Daoy (cell line): ENCODE results near the gene KCND1. TPM values are rescaled to one million over a fixed set of nuclear protein-coding genes. Genes with fewer than 3 reads are reported as not detected.

Experiments
- DNase-seq: peaks from one replicate; pipeline ENCODE4 v3.0.0-alpha.2; 2015; ENCODE audit warnings: low read depth
- total RNA-seq: library from RNA; depleted of rRNA; stranded (reverse); fragments of >200 nt; shearing (Covaris generic); gene quantifications from 2 replicates; pipeline ENCODE4 v1.2.3, GENCODE V29; 2014

The KCND1 gene
- total RNA-seq, 1 experiment from 2014 or later, result 0.46 TPM

DNA sequence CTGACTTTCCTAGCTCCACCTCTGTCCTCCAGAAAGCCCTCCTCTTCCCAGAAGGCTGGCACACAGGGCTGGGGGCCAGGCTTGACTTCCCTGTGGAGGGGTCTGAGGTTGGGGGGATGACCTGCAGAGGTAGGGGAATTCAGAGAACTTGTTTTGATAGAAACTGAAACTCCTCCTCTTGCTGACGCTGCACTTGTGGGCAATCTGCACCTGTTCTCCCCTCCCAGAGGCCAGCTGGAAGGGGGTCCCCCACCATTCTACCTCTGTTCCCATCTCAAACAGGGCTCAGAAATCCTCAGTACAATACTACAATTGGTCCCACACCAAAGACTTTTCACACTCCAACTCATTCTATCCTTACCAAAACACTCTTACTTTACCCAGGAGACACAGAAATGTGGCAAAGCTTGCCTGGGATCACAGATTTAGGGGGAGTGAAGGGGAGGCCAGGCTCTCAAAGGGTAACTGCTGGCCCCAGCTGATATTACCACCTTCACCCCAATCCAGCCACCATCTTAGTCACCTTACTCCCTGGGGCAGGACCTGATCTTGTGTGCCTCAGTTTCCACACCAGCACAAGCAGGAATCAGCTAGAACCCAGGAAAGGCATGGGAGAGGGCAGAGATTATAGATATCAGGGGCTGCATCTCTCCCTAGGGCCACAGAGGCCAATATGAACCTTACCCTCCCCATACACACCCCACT is 32.8 kb downstream of the KCND1 start:
- DNase-seq, result no peak

DNA sequence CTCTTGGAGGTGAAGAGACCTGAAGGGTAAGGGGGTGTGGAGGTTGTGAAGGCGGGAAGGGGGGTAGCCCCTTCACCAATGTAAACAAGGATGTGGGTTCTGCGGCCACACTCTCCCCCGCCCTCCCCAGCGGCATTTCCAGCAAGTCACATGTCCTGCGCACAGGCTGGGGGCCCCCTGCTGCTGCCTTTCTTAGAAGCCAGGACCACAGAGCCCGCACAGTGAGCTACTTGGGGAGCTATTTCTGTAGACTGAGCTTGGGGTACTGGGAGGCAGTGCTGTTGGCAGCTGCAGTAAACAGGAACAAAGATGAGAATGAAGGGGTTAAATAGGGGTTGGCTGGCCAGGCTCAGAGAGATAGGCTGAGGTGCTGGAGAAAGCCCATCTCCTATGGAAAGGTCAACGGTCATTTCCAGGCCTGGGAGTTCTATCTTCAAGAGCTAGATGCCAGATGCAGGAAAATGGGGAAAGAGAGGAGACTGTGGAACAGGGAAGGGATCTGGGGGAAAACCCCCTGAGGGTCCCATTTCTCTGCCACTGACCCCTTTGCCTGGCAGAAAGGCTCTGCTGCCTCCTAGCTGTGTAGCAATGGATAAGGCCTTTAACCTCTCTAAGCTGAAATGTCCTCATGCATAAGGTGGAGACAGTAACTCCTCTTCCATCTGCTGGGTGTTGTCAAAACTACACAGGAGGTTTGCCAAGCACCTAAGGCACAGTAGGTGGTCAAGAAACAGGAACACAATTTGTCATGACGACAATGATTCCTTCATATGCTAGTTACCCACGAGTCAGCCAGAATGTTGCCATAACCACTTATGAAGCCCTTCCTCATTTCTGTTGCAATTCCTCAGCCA is 34.4 kb downstream of the KCND1 start:
- peak; percentile 48 for DNase-seq

DNA sequence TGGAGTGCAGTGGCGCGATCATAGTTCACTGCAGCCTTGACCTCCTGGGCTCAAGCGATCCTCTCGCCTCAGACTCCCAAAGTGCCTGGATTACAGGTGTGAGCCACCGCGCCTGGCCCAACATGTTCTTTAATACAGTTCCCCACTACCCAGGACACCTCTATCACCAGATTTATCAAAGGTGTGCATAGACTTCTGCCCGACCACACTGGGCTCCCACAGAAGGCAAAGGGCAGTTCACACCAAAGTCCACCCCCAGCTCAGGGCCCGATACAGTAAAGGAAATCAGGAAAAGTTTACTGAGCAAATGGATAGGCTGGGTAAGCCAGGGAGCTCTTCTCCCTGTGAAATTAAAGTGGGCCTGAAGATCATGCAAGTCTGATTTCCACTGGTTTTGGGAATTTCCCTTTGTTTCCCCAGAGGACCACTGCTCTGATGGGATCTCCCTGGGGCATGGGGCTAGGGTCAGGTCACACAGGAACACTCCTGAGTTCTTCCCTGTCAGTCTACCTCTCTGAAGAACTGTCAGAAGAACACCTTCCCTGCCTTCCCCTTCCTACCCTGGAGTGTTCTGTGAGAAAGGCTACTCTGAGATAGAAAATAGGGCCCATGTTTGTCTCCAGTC is 35.1 kb downstream of the KCND1 start:
- DNase-seq, result no peak

DNA sequence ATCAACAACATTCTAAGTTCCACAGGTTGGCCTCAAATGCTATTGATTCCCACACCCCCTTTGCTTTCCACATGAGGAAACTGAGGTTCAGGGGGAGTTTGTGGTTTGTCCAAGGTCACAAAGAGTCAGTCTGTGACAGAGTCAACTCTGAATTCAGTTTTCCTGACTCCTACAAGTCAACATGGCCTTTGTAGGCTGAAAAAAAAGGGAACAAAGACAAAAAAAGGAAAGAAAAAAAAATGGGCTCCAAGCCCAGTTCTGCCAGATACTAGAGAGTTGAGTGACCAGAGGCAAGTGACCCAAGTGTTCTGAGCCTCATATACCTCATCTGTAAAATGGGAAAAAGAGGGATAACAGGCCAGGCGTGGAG is 36.4 kb downstream of the KCND1 start:
- DNase-seq, result no peak

DNA sequence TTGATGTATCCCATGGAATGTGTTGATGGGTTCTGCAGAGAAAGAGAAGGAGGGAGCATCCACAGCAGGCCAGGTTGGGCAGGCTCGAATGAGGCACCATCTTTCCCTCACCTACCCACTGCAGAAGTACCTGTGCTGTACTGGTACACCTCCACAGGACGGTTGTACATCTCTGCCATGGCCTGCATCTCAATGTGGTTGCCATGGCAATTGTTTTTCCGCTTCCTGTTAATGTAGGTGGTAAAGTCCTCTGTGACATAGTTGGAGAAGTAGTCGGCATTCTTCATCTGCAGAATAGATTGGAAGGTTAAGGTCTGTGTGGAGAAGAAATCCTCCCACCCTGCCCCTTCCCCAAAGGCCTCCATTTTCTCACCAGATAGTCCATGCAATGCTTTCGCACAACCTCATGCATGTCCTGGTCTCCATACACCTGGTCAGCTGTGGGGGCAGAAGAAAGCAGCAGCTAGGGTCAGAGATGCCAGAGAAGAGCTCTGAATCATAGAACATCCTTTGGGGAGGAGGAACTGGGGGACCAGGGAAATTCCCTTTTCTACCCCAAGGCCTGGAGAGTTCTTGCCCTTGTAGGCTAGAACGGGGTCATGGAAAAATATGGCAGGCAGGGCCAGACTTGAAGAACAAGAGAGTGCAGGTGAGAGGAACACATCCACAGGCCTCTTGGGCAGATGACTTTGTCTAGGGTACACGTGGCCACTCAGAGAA is 36.9 kb downstream of the KCND1 start:
- no peak for DNase-seq

DNA sequence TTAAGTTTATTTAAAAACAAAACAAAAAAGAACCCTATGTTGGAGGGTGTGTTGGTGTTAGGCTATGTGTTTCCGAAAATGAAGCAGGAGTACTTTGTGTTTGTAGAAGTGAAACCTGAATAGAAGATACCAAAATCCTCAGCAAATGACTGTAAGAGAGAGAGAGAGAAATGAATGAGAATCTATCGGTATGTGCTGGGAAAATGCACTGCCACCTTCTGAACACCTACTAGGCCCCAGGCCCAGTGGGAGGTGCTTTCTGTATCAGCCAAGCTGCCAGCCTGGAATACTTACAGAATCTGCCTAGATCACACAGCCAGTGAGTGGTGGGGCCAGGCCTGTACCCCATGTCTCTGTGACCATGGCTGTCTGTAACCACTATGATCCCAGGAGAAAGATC is 37.9 kb downstream of the KCND1 start:
- DNase-seq, result no peak

DNA sequence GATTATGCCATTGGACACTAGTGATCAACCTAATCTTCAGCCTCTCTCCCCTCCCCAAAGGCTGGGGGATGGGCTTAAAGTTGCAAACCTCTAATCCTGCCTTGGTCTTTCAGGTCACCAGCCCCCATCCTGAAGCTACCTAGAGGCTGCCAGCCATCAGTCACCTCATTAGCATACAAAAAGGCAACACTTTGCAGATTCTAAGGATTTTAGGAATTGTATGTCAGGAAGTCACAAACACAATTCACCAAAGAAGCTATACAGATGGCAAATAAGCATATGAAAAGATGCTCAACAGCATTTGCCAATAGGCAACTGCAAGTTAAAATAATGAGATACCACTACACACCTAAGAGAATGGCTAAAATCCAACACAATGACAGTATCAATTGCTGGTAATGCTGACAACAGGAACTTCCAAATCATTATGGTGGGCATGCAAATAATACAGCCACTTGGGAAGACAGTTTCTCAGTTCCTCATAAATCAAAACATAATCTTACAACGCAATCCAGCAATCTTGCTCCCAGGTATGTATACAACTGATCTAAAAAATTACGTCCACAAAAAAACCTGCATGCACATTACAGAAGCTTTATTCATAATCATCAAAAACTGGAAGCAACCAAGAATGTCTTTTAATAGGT is 43.8 kb downstream of the KCND1 start:
- DNase-seq, result no peak

DNA sequence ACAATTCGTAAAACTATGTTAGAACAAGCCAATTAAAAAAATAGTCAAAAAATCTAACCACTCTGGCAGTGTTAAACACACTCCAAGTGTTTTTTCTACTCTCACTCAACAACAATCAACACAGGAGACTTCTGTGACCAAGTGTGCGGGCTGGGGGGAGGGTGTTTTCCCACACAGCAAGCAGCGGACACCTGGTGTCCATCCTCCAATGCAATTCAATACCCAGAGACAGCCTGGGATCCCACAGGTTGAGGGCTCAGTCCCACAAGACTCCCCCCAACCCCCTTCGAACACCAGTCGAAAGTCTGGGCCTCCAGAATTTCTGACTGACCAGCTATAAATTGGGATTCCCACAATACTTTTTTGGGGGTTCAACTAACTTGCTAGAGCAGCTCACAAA is 44.5 kb downstream of the KCND1 start:
- DNase-seq, result no peak

DNA sequence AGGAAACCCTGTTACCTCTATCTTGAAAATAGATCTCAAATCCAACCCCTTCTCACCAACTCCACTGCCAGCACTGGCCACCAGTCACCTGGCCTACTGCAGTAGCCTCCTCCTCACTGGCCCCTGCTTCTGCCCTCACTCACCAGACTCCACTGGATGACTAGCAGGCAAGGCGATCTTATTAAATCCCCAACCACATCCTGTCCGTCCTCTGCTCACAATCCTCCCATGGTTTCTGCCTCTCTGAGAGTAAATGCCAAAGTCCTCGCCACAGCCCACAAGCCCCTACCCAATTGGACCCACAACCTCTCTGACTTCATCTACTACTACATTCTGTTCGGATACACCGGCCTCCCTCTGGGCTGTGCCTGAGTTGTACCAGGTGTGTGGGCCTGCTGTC is 47.4 kb downstream of the KCND1 start:
- DNase-seq, result no peak

DNA sequence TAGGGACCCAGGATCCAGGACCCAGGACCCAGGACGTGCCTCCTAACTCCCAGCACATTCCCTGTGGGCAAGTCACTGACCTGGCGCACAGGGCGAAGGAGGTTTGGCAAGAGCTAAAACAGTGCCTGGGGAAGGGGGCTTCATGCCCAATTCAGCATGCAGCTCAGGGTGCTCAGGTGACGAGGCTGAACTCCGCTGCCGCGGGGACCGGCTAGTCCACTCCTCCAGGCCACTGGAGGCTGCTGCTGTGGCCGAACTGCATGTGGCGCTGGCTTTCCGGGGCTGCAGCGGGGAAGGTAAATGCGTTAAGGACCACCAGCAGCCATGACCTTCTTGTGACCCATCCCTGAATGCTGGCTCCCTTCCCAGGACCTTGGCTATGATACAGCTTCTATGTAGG is 47.9 kb downstream of the KCND1 start:
- no peak for DNase-seq

DNA sequence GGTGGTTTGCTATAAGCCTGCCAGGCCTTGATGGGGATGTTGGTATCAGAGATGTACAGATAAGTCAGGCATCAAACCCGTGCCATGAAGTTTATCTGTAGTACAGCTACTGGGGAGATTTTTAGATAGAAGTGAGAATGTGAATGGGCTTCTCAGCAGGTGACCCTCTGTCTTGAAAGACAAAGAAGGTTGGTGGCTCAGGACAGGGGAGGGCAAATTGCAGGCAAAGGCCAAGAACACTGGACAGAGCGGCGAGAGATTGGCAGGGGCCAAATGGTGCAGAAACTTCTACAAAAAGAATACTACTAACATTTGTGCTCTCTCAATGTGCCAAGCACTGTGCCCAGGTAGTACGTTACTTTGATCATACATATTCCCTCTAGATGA is 50.9 kb downstream of the KCND1 start:
- no peak for DNase-seq

DNA sequence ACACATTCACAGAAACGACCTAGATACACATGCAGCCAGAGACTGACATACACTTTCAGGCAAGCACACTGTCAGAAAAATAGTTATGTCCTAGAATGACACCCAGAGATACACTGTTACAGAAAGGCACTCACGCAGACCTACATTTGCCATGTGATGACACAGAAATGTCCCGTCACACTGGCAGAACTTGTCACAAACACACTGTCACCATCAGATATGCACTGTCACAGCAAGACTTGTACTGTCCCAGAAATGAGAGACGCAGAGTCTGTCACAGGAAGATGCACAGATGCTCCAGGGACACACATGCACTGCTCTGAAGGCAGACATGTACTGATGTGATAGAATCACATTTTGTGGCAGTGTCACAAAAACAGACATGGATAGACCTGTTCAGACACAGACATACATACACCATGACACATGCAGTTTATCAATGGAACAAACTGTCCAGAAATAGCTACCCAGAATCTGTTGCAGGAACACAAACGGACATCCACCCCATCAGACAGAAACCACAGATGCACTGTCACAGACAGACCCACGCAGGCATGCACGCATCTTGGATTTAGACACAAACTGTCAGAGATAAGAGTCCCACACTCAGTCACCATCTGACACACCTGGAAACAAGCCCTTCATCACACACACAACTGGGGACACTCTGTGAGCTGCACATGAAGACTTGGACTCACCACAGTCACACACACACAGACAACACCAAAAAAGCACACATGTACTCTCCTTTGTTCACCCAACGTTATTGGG is 51.5 kb downstream of the KCND1 start:
- no peak for DNase-seq

DNA sequence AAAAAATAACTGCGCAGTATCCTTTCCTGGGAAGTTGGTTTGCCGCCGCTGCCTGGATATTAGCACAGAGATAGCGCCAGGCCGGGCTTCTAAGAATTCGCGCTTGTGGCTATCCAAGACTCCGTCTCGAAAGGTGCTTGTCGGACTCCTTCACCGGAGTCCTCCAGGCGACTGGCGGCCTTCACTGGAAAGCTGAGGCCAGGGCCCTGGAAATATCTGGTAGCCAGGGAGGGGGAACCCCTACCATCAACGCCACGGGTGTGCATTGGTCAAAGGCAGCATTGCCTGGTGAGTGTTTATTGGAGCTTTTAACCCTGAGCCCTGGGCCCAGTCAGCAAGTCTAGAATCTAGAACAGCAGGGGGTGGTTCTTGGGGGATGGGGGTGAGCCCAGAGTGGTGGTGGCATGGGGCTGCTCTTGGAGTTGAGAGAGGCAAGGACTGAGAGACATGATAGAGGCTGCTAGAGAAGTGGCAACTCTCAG is 52.2 kb downstream of the KCND1 start:
- no peak for DNase-seq

DNA sequence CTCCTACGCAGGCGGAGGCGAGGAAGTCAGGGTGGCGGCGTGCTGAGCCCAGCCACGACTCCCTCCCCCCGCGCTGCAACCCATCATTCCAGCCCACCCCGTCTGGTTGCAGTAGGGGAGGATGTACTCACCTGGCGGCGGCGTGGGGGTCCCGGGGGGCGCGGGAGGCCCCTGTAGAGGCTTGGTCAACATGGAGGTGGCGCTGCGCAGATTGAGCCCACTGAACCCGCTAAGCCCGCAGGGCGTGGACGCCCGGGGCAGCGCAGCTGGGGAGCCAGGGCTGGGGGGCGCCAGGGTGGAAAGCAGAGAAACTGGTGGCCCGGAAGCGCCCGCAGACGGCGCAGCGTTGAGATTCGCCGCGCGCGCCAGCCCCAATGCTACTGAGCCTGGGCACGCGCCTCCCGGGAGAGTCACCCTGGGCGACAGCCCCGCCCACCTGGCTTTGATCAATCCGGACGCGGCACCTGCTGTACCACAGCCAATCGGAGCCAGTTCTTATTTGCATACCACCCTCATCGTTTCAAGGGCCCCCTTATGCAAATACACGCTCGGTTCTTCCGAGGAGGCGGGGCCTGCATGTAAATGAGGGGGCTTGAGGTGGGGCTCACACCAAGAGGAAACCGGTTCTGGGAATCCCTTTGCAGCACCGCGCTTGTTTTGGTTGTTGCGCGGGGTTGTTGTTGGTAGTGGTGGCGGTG is 52.9 kb downstream of the KCND1 start, which contains the start of gene PIM2:
Gene PIM2 (minus strand): TSS at position 382 of the 698 bp plus-strand sequence. CDS start 190 bp downstream, at position 192.
- DNase-seq, result peak; percentile 91

DNA sequence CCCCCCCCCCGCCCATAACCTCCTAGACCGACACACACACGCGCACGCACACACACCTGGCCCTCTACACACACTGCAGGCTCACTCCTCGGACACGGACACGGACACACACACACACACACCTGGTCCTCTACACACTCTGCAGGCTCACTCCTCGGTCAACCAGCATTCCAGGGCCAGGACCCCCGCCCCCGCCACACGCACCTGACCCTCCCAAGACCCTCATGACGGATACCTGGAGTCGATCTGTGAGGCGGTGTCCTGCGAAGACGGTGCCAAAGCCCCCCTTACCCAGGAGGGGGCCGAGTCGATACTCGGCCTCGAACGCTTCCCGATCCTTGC is 53.4 kb downstream of the KCND1 start:
- no peak for DNase-seq

DNA sequence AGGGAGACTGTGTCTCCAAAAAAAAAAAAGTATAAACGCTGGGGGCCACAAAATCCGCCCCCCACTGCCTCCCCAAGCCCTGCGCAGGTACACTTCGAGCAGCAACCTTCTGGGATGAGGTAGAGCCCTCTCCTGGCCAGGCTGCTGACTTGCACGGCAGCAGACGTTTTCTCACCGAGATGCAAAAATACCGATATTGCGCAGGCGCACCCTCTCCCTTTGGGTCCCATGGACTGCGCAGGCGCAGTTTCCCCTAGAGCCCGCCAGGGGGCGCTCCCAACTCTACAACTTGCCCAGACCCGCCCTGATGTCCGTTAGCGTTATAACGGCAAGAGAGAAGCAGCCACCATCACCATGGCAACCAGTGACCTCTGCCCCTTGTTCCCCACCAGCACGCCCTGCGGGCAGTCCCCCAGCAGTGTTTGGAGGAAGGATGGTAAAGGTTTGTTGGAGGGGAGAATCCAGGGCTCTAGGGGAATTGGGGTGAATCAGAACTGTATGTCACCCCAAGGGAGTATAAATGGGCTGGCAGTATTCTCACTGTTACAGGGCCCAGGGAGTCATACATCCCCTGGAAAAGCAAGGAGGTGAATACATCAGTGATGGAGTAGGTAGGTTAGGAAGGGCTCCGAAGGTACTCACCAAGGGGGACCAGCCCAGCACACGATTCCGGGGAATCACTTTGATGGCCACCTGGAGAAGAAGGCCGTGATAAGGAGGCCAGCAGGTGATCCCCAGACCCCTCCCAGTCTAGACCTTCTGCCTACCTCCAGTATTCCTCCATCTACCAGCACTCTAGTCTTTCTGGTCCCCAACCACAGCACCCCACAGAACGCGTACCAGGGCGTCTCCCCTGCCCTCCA is 54.3 kb downstream of the KCND1 start:
- DNase-seq, result peak; percentile 83

DNA sequence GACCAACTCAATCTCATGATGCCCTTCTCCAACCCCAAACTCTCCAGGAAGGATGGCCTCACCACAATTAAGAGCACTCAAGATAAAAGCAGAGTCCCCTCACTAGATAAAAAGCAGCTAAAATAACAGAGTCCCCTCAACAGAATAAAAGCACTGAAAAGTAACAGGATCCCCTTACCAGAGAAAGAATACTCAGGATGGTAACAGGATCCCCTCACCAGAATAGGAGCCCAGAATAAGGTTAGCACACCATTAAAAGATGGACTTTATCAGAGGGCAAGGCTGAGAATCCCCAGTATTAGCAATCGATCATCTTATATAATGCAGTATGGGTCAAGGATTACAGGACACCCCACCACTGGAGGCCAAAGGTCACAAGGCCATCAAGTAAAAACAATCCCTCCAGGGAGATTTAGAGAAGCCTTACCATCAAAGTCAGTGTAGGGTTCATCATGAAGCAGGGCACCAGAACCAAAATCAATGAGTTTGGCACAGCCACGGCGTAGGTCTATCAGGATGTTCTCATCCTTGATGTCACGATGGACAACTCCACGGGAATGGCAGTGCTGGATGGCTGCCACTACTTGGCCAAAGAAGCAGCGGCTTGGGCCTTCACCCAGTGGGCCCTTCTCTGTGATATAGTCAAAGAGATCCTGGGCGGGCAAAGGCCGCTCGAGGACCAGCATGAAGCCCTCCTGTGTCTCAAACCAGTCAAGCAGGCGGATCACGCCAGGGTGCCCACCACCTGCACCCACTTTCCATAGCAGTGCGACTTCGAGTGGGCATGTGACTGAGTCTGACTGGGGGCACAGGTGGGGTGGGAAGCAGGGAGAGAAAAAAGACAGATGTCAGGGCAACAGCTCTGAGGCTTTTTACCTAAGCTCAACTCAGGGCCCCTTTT is 56.8 kb downstream of the KCND1 start:
- no peak for DNase-seq
